Stimulated activated naive CD8-positive, alpha-beta T cell treated with anti-CD3 and anti-CD28 coated beads, Interleukin-15, Interleukin-2, amounts not matched to agents 100 ng/mL and 50 ng/mL, for 24 hours (primary cell): Measurements from ENCODE around the gene ASTL.

Source experiments
- H3K27ac Mint-ChIP-seq: one replicate; pipeline ENCODE4 v1.8.0; 2021; ENCODE audit warnings: mild to moderate bottlenecking, mixed read lengths
- H3K27me3 Mint-ChIP-seq: one replicate; pipeline ENCODE4 v1.8.0; 2021; ENCODE audit warnings: mixed read lengths
- H3K36me3 Mint-ChIP-seq: one replicate; pipeline ENCODE4 v1.8.0; 2021; ENCODE audit warnings: low read depth, mixed read lengths
- H3K4me1 Mint-ChIP-seq: one replicate; pipeline ENCODE4 v1.8.0; 2021; ENCODE audit warnings: low read depth, mixed read lengths
- H3K4me3 Mint-ChIP-seq: one replicate; pipeline ENCODE4 v1.8.0; 2021; ENCODE audit warnings: mild to moderate bottlenecking, mixed read lengths
- H3K9me3 Mint-ChIP-seq: one replicate; pipeline ENCODE4 v1.8.0; 2021; ENCODE audit warnings: mixed read lengths

Gene ASTL

GRCh38 chr2:96131813-96132745, 6.2 kb downstream of the ASTL start:
- H3K27ac Mint-ChIP-seq: peak overlapping the region; percentile 72
- peaks cover 18% of the 10 kb centered on the region for H3K4me1 Mint-ChIP-seq
- peaks cover 9% of the 10 kb centered on the region for H3K36me3 Mint-ChIP-seq
- H3K4me3 Mint-ChIP-seq: peak overlapping the region; percentile 24
- H3K27me3 Mint-ChIP-seq: no peaks in the 10 kb centered on the region
- no peaks in the 10 kb centered on the region for H3K9me3 Mint-ChIP-seq

- no peaks in the 10 kb centered on the region for H3K9me3 Mint-ChIP-seq
- no peaks in the 10 kb centered on the region for H3K27me3 Mint-ChIP-seq
- H3K4me1 Mint-ChIP-seq: peaks cover 18% of the 10 kb centered on the region
- peak overlapping the region; percentile 72 for H3K27ac Mint-ChIP-seq
- H3K36me3 Mint-ChIP-seq: peaks cover 10% of the 10 kb centered on the region
- H3K4me3 Mint-ChIP-seq: peak overlapping the region; percentile 24
Observed at GRCh38 chr2:96131152-96131812, 7.0 kb downstream of the ASTL start.

GRCh38 chr2:96130483-96130882, 7.8 kb downstream of the ASTL start:
- no peaks in the 10 kb centered on the region for H3K27me3 Mint-ChIP-seq
- H3K4me3 Mint-ChIP-seq: no peak overlapping the region
- no peaks in the 10 kb centered on the region for H3K9me3 Mint-ChIP-seq
- H3K27ac Mint-ChIP-seq: no peak overlapping the region
- peaks cover 18% of the 10 kb centered on the region for H3K4me1 Mint-ChIP-seq
- H3K36me3 Mint-ChIP-seq: peaks cover 14% of the 10 kb centered on the region

GRCh38 chr2:96129528-96130120, 8.7 kb downstream of the ASTL start:
- Mint-ChIP-seq H3K4me1 (peaks cover 18% of the 10 kb centered on the region), H3K27ac (no peak overlapping the region), H3K9me3 (no peaks in the 10 kb centered on the region), H3K27me3 (no peaks in the 10 kb centered on the region), H3K36me3 (peaks cover 21% of the 10 kb centered on the region), H3K4me3 (no peak overlapping the region)

GRCh38 chr2:96128456-96128855, 9.8 kb downstream of the ASTL start:
- Mint-ChIP-seq H3K4me1 (peaks cover 18% of the 10 kb centered on the region), H3K4me3 (no peak overlapping the region), H3K27me3 (no peaks in the 10 kb centered on the region), H3K9me3 (no peaks in the 10 kb centered on the region), H3K27ac (no peak overlapping the region), H3K36me3 (peaks cover 21% of the 10 kb centered on the region)

GRCh38 chr2:96124406-96125265, 13.7 kb downstream of the ASTL start:
- Mint-ChIP-seq H3K4me3 (no peak overlapping the region), H3K4me1 (peaks cover 11% of the 10 kb centered on the region), H3K36me3 (peaks cover 16% of the 10 kb centered on the region), H3K9me3 (no peaks in the 10 kb centered on the region), H3K27me3 (peaks cover 22% of the 10 kb centered on the region), H3K27ac (no peak overlapping the region)

- no peaks in the 10 kb centered on the region for H3K9me3 Mint-ChIP-seq
- H3K27ac Mint-ChIP-seq: no peak overlapping the region
- peaks cover 12% of the 10 kb centered on the region for H3K36me3 Mint-ChIP-seq
- H3K4me1 Mint-ChIP-seq: peaks cover 11% of the 10 kb centered on the region
- H3K27me3 Mint-ChIP-seq: peaks cover 27% of the 10 kb centered on the region
- no peak overlapping the region for H3K4me3 Mint-ChIP-seq
Observed at GRCh38 chr2:96123936-96124335, 14.4 kb downstream of the ASTL start.

- H3K27me3 Mint-ChIP-seq: peaks cover 33% of the 10 kb centered on the region
- peaks cover 12% of the 10 kb centered on the region for H3K36me3 Mint-ChIP-seq
- H3K27ac Mint-ChIP-seq: no peak overlapping the region
- no peaks in the 10 kb centered on the region for H3K9me3 Mint-ChIP-seq
- H3K4me3 Mint-ChIP-seq: no peak overlapping the region
- H3K4me1 Mint-ChIP-seq: peaks cover 11% of the 10 kb centered on the region
Observed at GRCh38 chr2:96123290-96123689, 15.0 kb downstream of the ASTL start.

- no peak overlapping the region for H3K4me3 Mint-ChIP-seq
- no peak overlapping the region for H3K27ac Mint-ChIP-seq
- H3K4me1 Mint-ChIP-seq: peaks cover 19% of the 10 kb centered on the region
- H3K9me3 Mint-ChIP-seq: no peaks in the 10 kb centered on the region
- peaks cover 12% of the 10 kb centered on the region for H3K36me3 Mint-ChIP-seq
- peaks cover 33% of the 10 kb centered on the region for H3K27me3 Mint-ChIP-seq
Observed at GRCh38 chr2:96122391-96122790, 15.9 kb downstream of the ASTL start.

GRCh38 chr2:96121414-96121813, 16.9 kb downstream of the ASTL start:
- H3K36me3 Mint-ChIP-seq: peaks cover 12% of the 10 kb centered on the region
- H3K4me3 Mint-ChIP-seq: no peak overlapping the region
- H3K4me1 Mint-ChIP-seq: peaks cover 23% of the 10 kb centered on the region
- peaks cover 33% of the 10 kb centered on the region for H3K27me3 Mint-ChIP-seq
- H3K27ac Mint-ChIP-seq: no peak overlapping the region
- H3K9me3 Mint-ChIP-seq: no peaks in the 10 kb centered on the region

- H3K36me3 Mint-ChIP-seq: peaks cover 8% of the 10 kb centered on the region
- no peak overlapping the region for H3K4me3 Mint-ChIP-seq
- peaks cover 33% of the 10 kb centered on the region for H3K27me3 Mint-ChIP-seq
- peaks cover 23% of the 10 kb centered on the region for H3K4me1 Mint-ChIP-seq
- H3K9me3 Mint-ChIP-seq: no peaks in the 10 kb centered on the region
- H3K27ac Mint-ChIP-seq: no peak overlapping the region
Observed at GRCh38 chr2:96120991-96121390, 17.3 kb downstream of the ASTL start.

GRCh38 chr2:96120091-96120720, 18.1 kb downstream of the ASTL start:
- Mint-ChIP-seq H3K4me1 (peaks cover 30% of the 10 kb centered on the region), H3K36me3 (peaks cover 5% of the 10 kb centered on the region)

GRCh38 chr2:96119389-96119751, 18.9 kb downstream of the ASTL start:
- Mint-ChIP-seq H3K36me3 (no peaks in the 10 kb centered on the region), H3K27ac (no peak overlapping the region), H3K9me3 (no peaks in the 10 kb centered on the region), H3K4me1 (peaks cover 30% of the 10 kb centered on the region), H3K27me3 (peaks cover 41% of the 10 kb centered on the region), H3K4me3 (no peak overlapping the region)

More at GRCh38 chr2:96120091-96120720, 18.1 kb downstream of the ASTL start:
- no peak overlapping the region for H3K27ac Mint-ChIP-seq
- no peaks in the 10 kb centered on the region for H3K9me3 Mint-ChIP-seq
- H3K27me3 Mint-ChIP-seq: peaks cover 40% of the 10 kb centered on the region
- H3K4me3 Mint-ChIP-seq: no peak overlapping the region
